K562 (cell line): ENCODE results near the gene NR3C1. TPM values are rescaled to one million over a fixed set of nuclear protein-coding genes. Genes with fewer than 3 reads are reported as not detected.
A peak's percentile ranks its signal among the peaks of the same experiment; 100 is the strongest.

Source experiments
- ARID2 ChIP-seq: fragments of 450-650 bp; IDR thresholded peaks from 2 replicates; pipeline ENCODE4 v1.6.1; 2017; ENCODE audit warnings: antibody characterized with exemption, mild to moderate bottlenecking
- CHD1 ChIP-seq: fragments of 200-600 bp; sonication (generic); IDR thresholded peaks from one replicate; pipeline ENCODE4 v1.6.1; 2012; ENCODE audit warnings: mild to moderate bottlenecking, moderate library complexity, low read length, inconsistent platforms
- FOSL1 ChIP-seq: fragments of 200-800 bp; sonication (Bioruptor generic); conservative IDR thresholded peaks from 2 replicates; pipeline ENCODE4 v1.6.1; 2016; ENCODE audit warnings: missing genetic modification characterization, missing compliant biosample characterization
- MAFF ChIP-seq: IDR thresholded peaks from 2 replicates; pipeline ENCODE4 v1.6.1; 2012; ENCODE audit warnings: low read length, improper control_type of control experiment
- RAD21 ChIP-seq, 2 experiments: fragments of 250-450 bp in 1 of 2; fragments of 450-650 bp in 1 of 2; sonication (Bioruptor Pico) in 1 of 2; formaldehyde crosslinking in 1 of 2; IDR thresholded peaks in 1 of 2; conservative IDR thresholded peaks in 1 of 2; 2 replicates each; pipeline versions ENCODE4 v1.4.0 to v1.8.0; 2020 to 2022; ENCODE audit warnings: mild to moderate bottlenecking in 2 of 2, moderate library complexity in 1 of 2
- ZBTB7A ChIP-seq: IDR thresholded peaks from 2 replicates; pipeline ENCODE4 v1.6.1; 2011; ENCODE audit warnings: low read depth, mild to moderate bottlenecking, low read length, moderate library complexity, borderline replicate concordance; ENCODE audit not compliant: control insufficient read depth
- ZNF133 ChIP-seq: fragments of 250-450 bp; sonication (Bioruptor Pico); IDR thresholded peaks from 2 replicates; pipeline ENCODE4 v1.4.0; 2020; ENCODE audit warnings: mild to moderate bottlenecking
- ZNF197 ChIP-seq: fragments of 200-800 bp; sonication (Bioruptor generic); IDR thresholded peaks from 2 replicates; pipeline ENCODE4 v1.6.1; 2016; ENCODE audit warnings: low read depth, missing genetic modification characterization, missing compliant biosample characterization
- ZNF778 ChIP-seq: fragments of 450-650 bp; formaldehyde crosslinking; IDR thresholded peaks from 2 replicates; pipeline ENCODE4 v1.4.0; 2020; ENCODE audit warnings: mild to moderate bottlenecking, moderate library complexity
- polyA plus RNA-seq, 8 experiments: library from polyadenylated mRNA; depleted of rRNA in 4 of 8; stranded (reverse) in 5 of 8; unstranded in 3 of 8; fragments of >200 nt; fragmentation: Nextera tagmentation in 2 of 8; fragmentation: Illumina TruSeq in 1 of 8; extraction: Ambion mirVana in 2 of 8; extraction: Trizol in 1 of 8; gene quantifications; 2 replicates each; pipeline versions ENCODE4 v1.2.1 to v1.2.3, GENCODE V29; 2011 to 2014; ENCODE audit warnings: inconsistent platforms in 1 of 8, missing spikeins in 1 of 8
- total RNA-seq, 7 experiments: library from RNA; depleted of rRNA in 6 of 7; stranded (reverse); fragments of >200 nt in 6 of 7; fragmentation: Illumina TruSeq in 2 of 7; extraction: Trizol in 2 of 7; gene quantifications; 2 replicates each; pipeline versions ENCODE4 v1.2.1 to v1.2.3, GENCODE V29; 2011 to 2021; ENCODE audit warnings: low replicate concordance in 1 of 7
- TF ChIP-seq, protein P1 (sequence below): sonication (generic); formaldehyde crosslinking; IDR thresholded peaks from 2 replicates; pipeline ENCODE4 v1.5.0; 2020; ENCODE audit warnings: missing genetic modification reagents
- TF ChIP-seq, protein P2 (sequence below): sonication (generic); formaldehyde crosslinking; IDR thresholded peaks from 2 replicates; pipeline ENCODE4 v1.8.0; 2022; ENCODE audit warnings: mild to moderate bottlenecking, low read depth, missing genetic modification reagents

The NR3C1 gene
- total and polyA plus RNA-seq, 9 of the 15 experiments (the other 6 are each of a cell fraction or from before 2014, with no cell fraction given) = 8.2 to 36.0 (median 15.0) TPM

DNA sequence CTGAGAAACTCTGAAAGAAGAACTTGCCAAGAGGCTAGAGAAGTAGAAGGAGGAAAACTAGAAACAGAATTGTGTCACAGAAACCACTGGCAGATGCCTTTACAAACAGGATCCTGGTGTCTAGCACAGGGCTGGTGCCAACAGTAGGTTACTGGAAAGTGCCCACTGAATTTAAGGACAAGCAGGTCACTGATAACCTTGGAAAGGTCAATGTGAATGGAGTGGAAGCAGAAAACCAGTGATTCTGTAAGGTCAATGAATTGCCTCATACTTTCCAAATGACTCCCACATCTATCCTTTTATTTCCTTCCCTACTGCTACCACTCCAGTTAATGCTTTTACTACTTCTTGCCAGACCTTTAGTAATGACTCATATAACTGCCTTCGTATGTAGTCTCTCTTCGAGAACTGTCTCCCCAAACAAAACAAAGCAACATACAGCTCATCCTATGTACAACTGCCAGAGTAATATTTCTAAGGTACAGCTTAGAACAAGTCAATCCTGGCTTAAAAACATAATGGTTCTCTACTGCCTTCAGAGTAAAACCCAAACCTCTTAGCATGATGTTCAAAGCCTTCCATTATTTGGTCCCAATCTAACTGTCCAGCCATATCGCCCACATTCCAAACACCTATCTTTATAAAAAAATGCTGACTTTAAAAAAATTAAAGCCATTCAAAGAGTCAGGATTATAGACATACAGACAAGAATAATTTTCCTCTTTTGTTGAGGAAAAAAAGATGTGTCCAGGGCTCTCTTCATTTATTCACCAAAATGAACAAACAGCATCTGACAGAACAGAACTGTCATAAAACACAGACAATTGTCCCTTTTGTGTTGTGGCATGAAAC lies 52.5 kb downstream of the NR3C1 start (continued):
- TF ChIP-seq MAFF (0 out of 2 replicates have a peak, but pooled peaks have one; percentile 28), RAD21 (CRISPR knock-in tag; conservative IDR thresholded peaks at IDR 0.05 in 1 of 2, IDR thresholded peaks at IDR 0.05 in 1 of 2) (no peak), ZNF197 (no peak), ZNF133 (no peak), ARID2 (no peak), FOSL1 (tag) (peak; percentile 56), CHD1 (no peak), ZNF778 (CRISPR knock-in tag) (no peak), ZBTB7A (no peak)
- TF ChIP-seq, protein P1, sequence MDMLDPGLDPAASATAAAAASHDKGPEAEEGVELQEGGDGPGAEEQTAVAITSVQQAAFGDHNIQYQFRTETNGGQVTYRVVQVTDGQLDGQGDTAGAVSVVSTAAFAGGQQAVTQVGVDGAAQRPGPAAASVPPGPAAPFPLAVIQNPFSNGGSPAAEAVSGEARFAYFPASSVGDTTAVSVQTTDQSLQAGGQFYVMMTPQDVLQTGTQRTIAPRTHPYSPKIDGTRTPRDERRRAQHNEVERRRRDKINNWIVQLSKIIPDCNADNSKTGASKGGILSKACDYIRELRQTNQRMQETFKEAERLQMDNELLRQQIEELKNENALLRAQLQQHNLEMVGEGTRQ = no peak
- TF ChIP-seq, protein P2, sequence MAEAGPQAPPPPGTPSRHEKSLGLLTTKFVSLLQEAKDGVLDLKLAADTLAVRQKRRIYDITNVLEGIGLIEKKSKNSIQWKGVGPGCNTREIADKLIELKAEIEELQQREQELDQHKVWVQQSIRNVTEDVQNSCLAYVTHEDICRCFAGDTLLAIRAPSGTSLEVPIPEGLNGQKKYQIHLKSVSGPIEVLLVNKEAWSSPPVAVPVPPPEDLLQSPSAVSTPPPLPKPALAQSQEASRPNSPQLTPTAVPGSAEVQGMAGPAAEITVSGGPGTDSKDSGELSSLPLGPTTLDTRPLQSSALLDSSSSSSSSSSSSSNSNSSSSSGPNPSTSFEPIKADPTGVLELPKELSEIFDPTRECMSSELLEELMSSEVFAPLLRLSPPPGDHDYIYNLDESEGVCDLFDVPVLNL = no peak
- TF ChIP-seq, all 486 proteins: peak for 9
